Activated T-cell treated with anti-CD3 and anti-CD28 coated beads, Interleukin-2, amount 50 U/mL, for 72 hours (primary cell): Measurements from ENCODE around the gene LENG9. TPM values are rescaled to one million over a fixed set of nuclear protein-coding genes. Genes with fewer than 3 reads are reported as not detected.

Experiments used
- ATAC-seq, 2 donors: fragments of 150-1000 bp; cut with Tn5 transposase; replicated peaks in 1 of 2; 2 replicates each; pipeline ENCODE4 v1.10.0; 2021; ENCODE audit warnings: moderate library complexity in 2 of 2, mild to moderate bottlenecking in 1 of 2
- DNase-seq, 2 donors: peaks; one replicate each; pipeline ENCODE4 v3.0.0; 2021 to 2022; ENCODE audit warnings: mixed read lengths in 1 of 2
- H3K27ac Mint-ChIP-seq: one replicate; pipeline ENCODE4 v1.8.0; 2022; ENCODE audit warnings: mild to moderate bottlenecking, moderate library complexity, mixed read lengths
- H3K27me3 Mint-ChIP-seq: one replicate; pipeline ENCODE4 v1.8.0; 2022; ENCODE audit warnings: low read depth, mixed read lengths
- H3K36me3 Mint-ChIP-seq, 2 donors: one replicate each; pipeline ENCODE4 v1.8.0; 2022; ENCODE audit warnings: mixed read lengths in 2 of 2, mild to moderate bottlenecking in 1 of 2; ENCODE audit not compliant: insufficient read depth in 2 of 2
- H3K4me1 Mint-ChIP-seq: one replicate; pipeline ENCODE4 v1.8.0; 2022; ENCODE audit warnings: low read depth, mixed read lengths
- H3K4me3 Mint-ChIP-seq, 2 donors: one replicate each; pipeline ENCODE4 v1.8.0; 2022; ENCODE audit warnings: mild to moderate bottlenecking in 2 of 2, mixed read lengths in 2 of 2, moderate library complexity in 2 of 2
- H3K9me3 Mint-ChIP-seq, 2 donors: one replicate each; pipeline ENCODE4 v1.8.0; 2022; ENCODE audit warnings: mixed read lengths in 2 of 2
- total RNA-seq, 2 donors: library from RNA; stranded (reverse); gene quantifications; one replicate each; pipeline ENCODE4 v1.2.3, GENCODE V29; 2022

Gene LENG9
- total RNA-seq, 2 donors from 2014 or later = 3.1 to 5.8 TPM

- Mint-ChIP-seq H3K9me3 (no peaks in the 10 kb centered on the region), H3K27ac (no peak overlapping the region), H3K27me3 (peaks cover 7% of the 10 kb centered on the region), H3K4me3 (no peak overlapping the region), H3K36me3 (peaks cover 0 to 2% of the 10 kb centered on the region in 2 donors), H3K4me1 (peaks cover 18% of the 10 kb centered on the region)
- ATAC-seq (no peak), DNase-seq (no peak)
These were observed 28.0 kb downstream of the LENG9 start for GRCh38 chr19:54435551-54436016.

DNA sequence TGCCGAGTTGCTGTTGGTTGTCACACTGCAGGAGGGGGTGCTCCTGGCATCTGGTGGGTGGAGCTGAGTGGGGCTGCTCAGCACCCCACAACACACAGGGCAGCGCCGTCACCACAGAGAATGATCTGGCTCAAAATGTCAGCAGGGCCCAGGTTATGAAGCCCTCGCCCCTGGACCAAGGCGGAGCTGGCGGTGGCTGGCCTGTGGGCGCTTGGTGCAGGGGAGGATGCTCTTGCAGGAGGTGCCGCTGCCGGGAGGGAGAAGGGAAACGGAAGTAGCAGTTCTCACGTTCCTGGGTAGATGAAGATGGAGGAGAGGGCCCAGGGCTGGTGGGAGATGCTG lies 28.7 kb downstream of the LENG9 start:
- H3K27ac Mint-ChIP-seq = no peak overlapping the region

DNA sequence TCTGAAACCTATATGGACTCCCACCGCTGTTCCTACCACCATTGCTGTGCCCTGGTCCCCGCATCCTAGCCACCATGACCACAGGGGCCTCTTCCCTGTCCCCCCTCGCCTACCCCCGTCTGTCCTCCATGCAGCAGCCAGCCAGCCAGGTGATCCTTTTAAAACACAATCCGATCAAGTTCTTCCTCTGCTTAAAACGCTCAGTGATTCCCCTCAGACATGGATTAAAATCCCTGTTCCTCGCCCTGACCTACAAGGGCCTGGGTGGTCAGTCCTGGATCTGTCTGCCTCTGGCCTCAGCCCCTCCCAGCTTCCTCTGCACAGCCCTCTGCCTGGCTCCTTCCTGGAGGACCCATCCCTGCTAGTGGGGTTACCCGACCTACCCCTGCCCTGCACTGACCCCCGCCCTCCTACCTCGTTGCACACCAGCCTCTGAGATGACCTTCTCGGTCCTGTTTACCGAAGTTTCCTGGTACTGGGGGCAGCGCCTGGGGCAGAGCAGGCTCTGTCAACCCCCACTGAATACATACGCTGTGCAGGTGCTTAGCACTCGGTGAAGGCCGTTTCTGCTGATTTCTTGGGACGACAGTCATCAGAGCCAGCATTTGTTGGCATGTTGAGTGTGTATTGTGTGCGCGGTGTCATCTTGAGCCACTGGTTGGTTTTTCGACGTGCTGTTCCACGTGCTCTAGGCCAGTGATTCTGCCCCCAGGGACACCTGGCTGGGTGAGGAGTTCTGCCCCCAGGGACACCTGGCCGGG lies 29.3 kb downstream of the LENG9 start:
- ATAC-seq (no peak), DNase-seq (no peak)
- no peak overlapping the region for H3K4me3 Mint-ChIP-seq
- H3K36me3 Mint-ChIP-seq = peaks cover 0 to 2% of the 10 kb centered on the region in 2 donors
- peaks cover 7% of the 10 kb centered on the region for H3K27me3 Mint-ChIP-seq
- no peak overlapping the region for H3K27ac Mint-ChIP-seq
- peaks cover 18% of the 10 kb centered on the region for H3K4me1 Mint-ChIP-seq
- no peaks in the 10 kb centered on the region for H3K9me3 Mint-ChIP-seq

More for the DNA sequence above, 28.7 kb downstream of the LENG9 start:
- Mint-ChIP-seq H3K36me3 (peaks cover 0 to 2% of the 10 kb centered on the region in 2 donors), H3K4me1 (peaks cover 18% of the 10 kb centered on the region), H3K27me3 (peaks cover 7% of the 10 kb centered on the region), H3K9me3 (no peaks in the 10 kb centered on the region), H3K4me3 (no peak overlapping the region)
- DNase-seq = no peak
- no peak for ATAC-seq

DNA sequence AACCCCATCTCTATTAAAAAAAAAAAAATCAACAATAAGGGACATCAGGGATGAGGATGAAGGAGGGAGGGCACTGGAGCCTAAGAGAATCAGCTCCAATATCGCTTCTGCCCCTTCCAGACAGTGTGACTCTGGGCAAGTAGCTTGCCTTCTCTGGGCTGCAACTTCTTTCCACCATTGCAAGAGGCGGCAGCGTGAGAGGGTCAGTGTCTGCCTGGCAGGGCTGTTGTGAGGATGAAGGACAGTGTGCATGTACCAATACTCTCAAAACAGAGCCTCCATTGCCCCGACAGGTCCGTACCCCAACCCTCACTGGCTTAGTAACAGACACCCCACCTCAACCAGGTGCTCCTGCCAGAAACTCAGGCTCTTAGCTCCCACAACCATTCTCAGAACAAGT lies 29.9 kb downstream of the LENG9 start:
- Mint-ChIP-seq H3K4me1 (peaks cover 18% of the 10 kb centered on the region), H3K36me3 (peaks cover 0 to 2% of the 10 kb centered on the region in 2 donors), H3K27ac (no peak overlapping the region), H3K9me3 (no peaks in the 10 kb centered on the region), H3K4me3 (no peak overlapping the region), H3K27me3 (peaks cover 7% of the 10 kb centered on the region)
- ATAC-seq (no peak), DNase-seq (no peak)

GRCh38 chr19:54432144-54432738 lies 31.3 kb downstream of the LENG9 start:
- DNase-seq = no peak
- peaks cover 18% of the 10 kb centered on the region for H3K4me1 Mint-ChIP-seq
- no peak for ATAC-seq
- peaks cover 0 to 2% of the 10 kb centered on the region in 2 donors for H3K36me3 Mint-ChIP-seq
- H3K4me3 Mint-ChIP-seq = no peak overlapping the region
- no peak overlapping the region for H3K27ac Mint-ChIP-seq
- peaks cover 13% of the 10 kb centered on the region for H3K27me3 Mint-ChIP-seq
- no peaks in the 10 kb centered on the region for H3K9me3 Mint-ChIP-seq

DNA sequence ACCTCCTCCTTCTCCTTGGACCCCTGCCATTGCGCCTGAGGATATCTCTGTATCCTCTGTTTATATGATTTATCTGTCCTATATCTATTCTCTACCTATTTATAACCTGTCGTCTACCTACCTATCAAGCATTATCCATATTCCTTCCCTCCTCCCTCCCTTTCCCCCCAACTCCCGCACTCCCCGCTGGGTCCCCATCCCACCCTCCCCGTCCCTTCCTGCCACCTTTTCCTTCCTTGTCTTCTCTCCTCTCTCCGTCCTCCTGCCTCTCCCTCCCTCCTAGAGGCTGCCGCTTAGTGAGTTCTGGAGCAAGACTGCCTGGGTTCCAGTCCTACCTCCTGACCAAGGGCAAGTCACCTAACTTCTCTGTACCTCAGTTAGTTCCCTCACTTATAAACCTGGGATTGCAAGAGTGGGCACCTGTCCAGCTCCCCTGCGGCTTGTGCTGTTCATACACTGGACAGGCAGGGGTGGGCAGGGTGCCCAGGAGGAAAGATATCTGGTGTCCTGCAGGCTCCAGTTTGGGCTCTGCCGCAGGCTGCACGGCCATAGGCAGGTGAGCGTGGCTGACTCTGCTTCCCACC lies 32.2 kb downstream of the LENG9 start:
- Mint-ChIP-seq H3K9me3 (no peaks in the 10 kb centered on the region), H3K27me3 (peaks cover 18% of the 10 kb centered on the region), H3K4me3 (peak overlapping the region; percentile 31 to 82), H3K27ac (no peak overlapping the region), H3K36me3 (no peaks in the 10 kb centered on the region), H3K4me1 (peaks cover 18% of the 10 kb centered on the region)
- DNase-seq = no peak
- no peak for ATAC-seq

DNA sequence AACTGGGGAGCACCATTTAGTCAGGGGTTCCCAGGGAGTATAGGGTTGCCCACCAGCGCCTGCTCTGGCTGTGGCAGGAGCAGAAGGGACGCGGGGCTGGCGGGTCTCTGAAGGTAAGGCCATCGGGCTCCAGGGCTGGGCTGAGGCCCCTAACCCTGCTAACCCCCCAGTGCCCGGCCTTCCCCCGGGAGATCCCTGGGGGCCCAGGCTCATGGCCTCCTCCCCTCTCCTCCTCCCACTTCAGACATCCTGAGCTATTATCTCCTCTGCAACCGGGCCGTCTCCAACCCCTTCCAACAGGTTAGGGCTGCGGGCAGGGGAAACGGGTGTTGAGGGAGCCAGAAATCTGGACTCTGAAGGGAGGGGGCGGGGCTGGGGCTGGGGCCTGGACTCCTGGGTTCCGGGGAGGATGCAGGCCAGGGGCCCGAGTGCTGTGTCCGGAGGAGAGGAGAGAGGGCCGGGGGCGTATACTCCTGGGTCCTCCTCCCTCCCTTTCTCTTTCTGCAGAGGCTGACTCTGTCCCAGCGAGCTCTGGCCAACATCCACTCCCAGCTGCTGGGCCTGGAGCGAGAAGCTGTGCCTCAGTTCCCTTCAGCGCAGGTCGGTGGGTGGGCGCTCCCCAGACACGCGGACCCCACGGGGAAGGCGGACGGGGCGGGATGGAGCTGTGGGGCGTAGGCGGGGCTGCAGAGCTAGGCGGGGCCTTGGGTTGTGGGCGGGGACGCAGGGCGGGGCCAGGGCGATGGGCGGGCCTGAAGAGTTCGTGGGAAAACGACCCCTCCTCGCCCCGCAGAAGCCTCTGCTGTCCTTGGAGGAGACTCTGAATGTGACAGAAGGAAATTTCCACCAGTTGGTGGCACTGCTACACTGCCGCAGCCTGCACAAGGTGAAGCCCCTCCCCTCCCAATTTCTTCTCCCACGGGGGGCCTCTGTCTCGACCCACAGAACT lies 33.0 kb downstream of the LENG9 start:
- Mint-ChIP-seq H3K4me1 (peaks cover 18% of the 10 kb centered on the region), H3K36me3 (no peaks in the 10 kb centered on the region), H3K9me3 (no peaks in the 10 kb centered on the region), H3K27me3 (peaks cover 25% of the 10 kb centered on the region), H3K4me3 (peak overlapping the region; percentile 61 to 82), H3K27ac (no peak overlapping the region)
- DNase-seq (peak; percentile 49 to 55), ATAC-seq (peak; percentile 62 to 83)

DNA sequence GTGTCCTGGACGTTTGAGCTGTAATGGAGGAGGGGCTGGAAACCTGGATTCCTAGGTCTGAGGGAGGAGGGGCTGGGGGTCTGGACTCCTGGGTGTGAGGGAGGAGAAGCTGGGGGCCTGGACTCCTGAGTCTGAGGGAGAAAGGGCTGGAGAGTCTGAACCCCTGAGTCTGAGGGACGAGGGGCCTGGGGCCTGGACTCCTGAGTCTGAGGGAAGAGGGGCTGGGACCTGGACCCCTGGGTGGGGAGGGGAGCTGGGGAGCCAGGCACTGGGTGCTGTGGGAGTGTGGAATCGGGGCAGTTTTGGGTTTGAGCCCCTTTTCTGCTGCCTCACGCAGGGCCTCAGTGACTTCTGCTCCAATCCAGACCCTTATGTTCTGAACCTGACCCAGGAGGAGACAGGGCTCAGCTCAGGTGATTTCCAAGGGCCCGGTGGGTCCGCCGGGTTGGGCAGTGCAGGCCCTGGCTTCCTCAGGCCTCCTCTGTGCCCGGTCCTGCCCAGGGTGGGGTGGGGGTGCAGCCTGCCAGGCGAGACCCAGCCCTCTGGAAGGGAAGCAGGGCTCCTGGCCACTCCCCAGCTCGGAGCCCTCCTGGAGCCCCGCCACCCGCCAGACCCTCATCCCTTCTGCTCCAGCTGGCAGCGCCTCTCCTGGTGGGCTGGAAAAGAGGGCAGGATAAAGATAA lies 33.9 kb downstream of the LENG9 start:
- H3K4me1 Mint-ChIP-seq = peaks cover 13% of the 10 kb centered on the region
- H3K27me3 Mint-ChIP-seq = peaks cover 30% of the 10 kb centered on the region
- ATAC-seq (no peak), DNase-seq (no peak)
- no peak overlapping the region for H3K27ac Mint-ChIP-seq
- H3K4me3 Mint-ChIP-seq = peak overlapping the region; percentile 10 to 61
- no peaks in the 10 kb centered on the region for H3K9me3 Mint-ChIP-seq
- H3K36me3 Mint-ChIP-seq = no peaks in the 10 kb centered on the region

- Mint-ChIP-seq H3K36me3 (no peaks in the 10 kb centered on the region), H3K4me1 (peaks cover 8% of the 10 kb centered on the region), H3K27me3 (peaks cover 32% of the 10 kb centered on the region), H3K4me3 (peak overlapping the region in 1 of 2 donors; percentile 12), H3K9me3 (no peaks in the 10 kb centered on the region), H3K27ac (no peak overlapping the region)
- no peak for ATAC-seq
- no peak for DNase-seq
These were observed 34.4 kb downstream of the LENG9 start for GRCh38 chr19:54429176-54429495.

GRCh38 chr19:54428323-54429175 lies 35.0 kb downstream of the LENG9 start:
- H3K4me1 Mint-ChIP-seq = peaks cover 8% of the 10 kb centered on the region
- ATAC-seq = no peak
- no peak for DNase-seq
- no peaks in the 10 kb centered on the region for H3K36me3 Mint-ChIP-seq
- H3K27ac Mint-ChIP-seq = no peak overlapping the region
- H3K27me3 Mint-ChIP-seq = peaks cover 38% of the 10 kb centered on the region
- no peaks in the 10 kb centered on the region for H3K9me3 Mint-ChIP-seq
- H3K4me3 Mint-ChIP-seq = no peak overlapping the region

GRCh38 chr19:54427586-54427985 lies 36.0 kb downstream of the LENG9 start:
- Mint-ChIP-seq H3K36me3 (no peaks in the 10 kb centered on the region), H3K27me3 (peaks cover 40% of the 10 kb centered on the region), H3K9me3 (no peaks in the 10 kb centered on the region), H3K27ac (no peak overlapping the region), H3K4me1 (peaks cover 8% of the 10 kb centered on the region), H3K4me3 (no peak overlapping the region)
- DNase-seq (no peak), ATAC-seq (no peak)
